Measurements from ENCODE around the gene CYTH3. TPM values are rescaled to one million over a fixed set of nuclear protein-coding genes. Genes with fewer than 3 reads are reported as not detected.
A peak's percentile ranks its signal among the peaks of the same experiment; 100 is the strongest.

CYTH3 gene
- total RNA-seq, 1 donor from 2014 or later, result 20.1 TPM

GRCh38 chr7:6128205-6128604, 144.2 kb downstream of the CYTH3 start:
- H3K27ac Mint-ChIP-seq (ENCODE audit: unreplicated experiment), result no peak overlapping the region
- H3K36me3 Mint-ChIP-seq (ENCODE audit: unreplicated experiment), result peaks cover 9% of the 10 kb centered on the region
- TF ChIP-seq CTCF (IDR thresholded peaks at IDR 0.05; ENCODE audit: partially characterized antibody, unreplicated experiment), result no peak
- H3K4me1 Mint-ChIP-seq (ENCODE audit: low read depth, unreplicated experiment), result peaks cover 2% of the 10 kb centered on the region
- no peak overlapping the region for H3K4me3 Mint-ChIP-seq (ENCODE audit: unreplicated experiment)
- H3K9me3 Mint-ChIP-seq (ENCODE audit: unreplicated experiment), result no peaks in the 10 kb centered on the region
- DNase-seq, result no peak
- peaks cover 1% of the 10 kb centered on the region for H3K27me3 Mint-ChIP-seq (ENCODE audit: unreplicated experiment)

- Mint-ChIP-seq H3K27ac (ENCODE audit: unreplicated experiment) (no peak overlapping the region), H3K36me3 (ENCODE audit: unreplicated experiment) (peaks cover 5% of the 10 kb centered on the region), H3K4me3 (ENCODE audit: unreplicated experiment) (no peak overlapping the region), H3K4me1 (ENCODE audit: low read depth, unreplicated experiment) (peaks cover 2% of the 10 kb centered on the region), H3K9me3 (ENCODE audit: unreplicated experiment) (no peaks in the 10 kb centered on the region), H3K27me3 (ENCODE audit: unreplicated experiment) (peaks cover 1% of the 10 kb centered on the region)
- no peak for TF ChIP-seq CTCF (IDR thresholded peaks at IDR 0.05; ENCODE audit: partially characterized antibody, unreplicated experiment)
- DNase-seq, result no peak
These were observed 145.3 kb downstream of the CYTH3 start for GRCh38 chr7:6127110-6127490.

- Mint-ChIP-seq H3K27ac (ENCODE audit: unreplicated experiment) (no peak overlapping the region), H3K36me3 (ENCODE audit: unreplicated experiment) (peaks cover 10% of the 10 kb centered on the region), H3K4me1 (ENCODE audit: low read depth, unreplicated experiment) (peaks cover 2% of the 10 kb centered on the region), H3K27me3 (ENCODE audit: unreplicated experiment) (no peaks in the 10 kb centered on the region), H3K4me3 (ENCODE audit: unreplicated experiment) (no peak overlapping the region), H3K9me3 (ENCODE audit: unreplicated experiment) (no peaks in the 10 kb centered on the region)
- no peak for DNase-seq
- TF ChIP-seq CTCF (IDR thresholded peaks at IDR 0.05; ENCODE audit: partially characterized antibody, unreplicated experiment), result no peak
These were observed 148.6 kb downstream of the CYTH3 start for GRCh38 chr7:6123843-6124242.

- Mint-ChIP-seq H3K27ac (ENCODE audit: unreplicated experiment) (no peak overlapping the region), H3K4me3 (ENCODE audit: unreplicated experiment) (no peak overlapping the region), H3K4me1 (ENCODE audit: low read depth, unreplicated experiment) (no peaks in the 10 kb centered on the region), H3K9me3 (ENCODE audit: unreplicated experiment) (no peaks in the 10 kb centered on the region), H3K27me3 (ENCODE audit: unreplicated experiment) (no peaks in the 10 kb centered on the region), H3K36me3 (ENCODE audit: unreplicated experiment) (peaks cover 10% of the 10 kb centered on the region)
- no peak for TF ChIP-seq CTCF (IDR thresholded peaks at IDR 0.05; ENCODE audit: partially characterized antibody, unreplicated experiment)
- DNase-seq, result no peak
These were observed 151.3 kb downstream of the CYTH3 start for GRCh38 chr7:6121141-6121540.

GRCh38 chr7:6117533-6117932, 154.9 kb downstream of the CYTH3 start:
- Mint-ChIP-seq H3K27me3 (ENCODE audit: unreplicated experiment) (no peaks in the 10 kb centered on the region), H3K36me3 (ENCODE audit: unreplicated experiment) (peaks cover 10% of the 10 kb centered on the region), H3K27ac (ENCODE audit: unreplicated experiment) (peak overlapping the region; percentile 28), H3K9me3 (ENCODE audit: unreplicated experiment) (peaks cover 2% of the 10 kb centered on the region), H3K4me3 (ENCODE audit: unreplicated experiment) (no peak overlapping the region), H3K4me1 (ENCODE audit: low read depth, unreplicated experiment) (no peaks in the 10 kb centered on the region)
- no peak for DNase-seq
- no peak for TF ChIP-seq CTCF (IDR thresholded peaks at IDR 0.05; ENCODE audit: partially characterized antibody, unreplicated experiment)

Measured in glutamatergic neuron (in vitro differentiated cells).